Lower lobe of right lung (tissue), 2 donors: ENCODE results near the gene RBM33. TPM values are rescaled to one million over a fixed set of nuclear protein-coding genes. Genes with fewer than 3 reads are reported as not detected.

Experiments
- ATAC-seq, 2 donors: fragments of 200-7000 bp; cut with Tn5 transposase; one replicate each; pipeline ENCODE4 v1.9.1; 2020 to 2022; ENCODE audit warnings: mild to moderate bottlenecking in 2 of 2, moderate library complexity in 2 of 2
- DNase-seq: peaks from one replicate; pipeline ENCODE4 v3.0.0-alpha.2; 2020
- H3K27ac ChIP-seq: fragments of 200-600 bp; one replicate; pipeline ENCODE4 v1.8.0; 2022
- H3K27me3 ChIP-seq: fragments of 200-600 bp; one replicate; pipeline ENCODE4 v1.8.0; 2022; ENCODE audit warnings: low read depth
- H3K36me3 ChIP-seq: fragments of 200-600 bp; one replicate; pipeline ENCODE4 v1.8.0; 2022; ENCODE audit warnings: mild to moderate bottlenecking
- H3K4me1 ChIP-seq: fragments of 200-600 bp; one replicate; pipeline ENCODE4 v1.8.0; 2022
- H3K4me3 ChIP-seq: fragments of 200-600 bp; one replicate; pipeline ENCODE4 v1.8.0; 2022; ENCODE audit warnings: mild to moderate bottlenecking
- H3K9me3 ChIP-seq: fragments of 200-600 bp; one replicate; pipeline ENCODE4 v1.8.0; 2022
- CTCF ChIP-seq: fragments of 200-600 bp; IDR thresholded peaks from one replicate; pipeline ENCODE4 v1.8.0; 2022; ENCODE audit warnings: antibody characterized with exemption, mild to moderate bottlenecking
- intact Hi-C: fragments of 100-400 bp; cut with DNase I; formaldehyde crosslinking; loops from one replicate; pipeline ENCODE4 v1.11.0; 2022
- total RNA-seq: library from RNA; stranded (reverse); fragmentation: NEBNext Ultra II Directional; extraction: Animal tissue kit (Norgen Biotek cat#: 25700); gene quantifications from one replicate; pipeline ENCODE4 v1.2.1, GENCODE V29; 2021
- donor health status: DM: no; HTN: yes; CAD: no; lungs with severe emphysema.

Gene RBM33
- total RNA-seq, 1 donor from 2014 or later, result 67.2 TPM

DNA sequence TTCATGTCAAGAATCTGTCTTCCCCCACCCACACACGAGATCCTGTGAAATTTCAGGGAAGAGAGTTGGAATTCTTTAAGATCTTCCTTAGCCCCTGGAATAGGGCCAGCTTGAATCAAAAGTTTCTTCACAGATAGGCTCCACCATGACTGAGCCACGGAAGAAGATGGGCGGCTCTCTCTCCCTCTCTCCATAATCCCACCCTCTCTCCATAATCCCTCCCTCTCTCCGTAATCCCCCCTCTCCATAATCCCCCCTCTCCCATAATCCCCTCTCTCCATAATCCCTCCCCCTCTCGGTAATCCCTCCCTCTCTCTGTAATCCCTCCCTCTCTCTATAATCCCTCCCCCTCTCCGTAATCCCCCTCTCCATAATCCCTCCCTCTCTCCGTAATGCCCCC is 147.4 kb downstream of the RBM33 start:
- DNase-seq, result no peak
- no peak for ATAC-seq
- H3K36me3 ChIP-seq, result no peaks in the 10 kb centered on the region
- H3K27me3 ChIP-seq, result peaks cover 23% of the 10 kb centered on the region
- intact Hi-C loops, result no loop called here
- no peak for TF ChIP-seq CTCF
- no peak overlapping the region for H3K4me3 ChIP-seq
- peaks cover 9% of the 10 kb centered on the region for H3K4me1 ChIP-seq
- H3K27ac ChIP-seq, result no peak overlapping the region
- H3K9me3 ChIP-seq, result no peaks in the 10 kb centered on the region

- H3K4me1 ChIP-seq, result peaks cover 9% of the 10 kb centered on the region
- ATAC-seq, result no peak
- peaks cover 23% of the 10 kb centered on the region for H3K27me3 ChIP-seq
- no peaks in the 10 kb centered on the region for H3K36me3 ChIP-seq
- no peak for TF ChIP-seq CTCF
- no peak overlapping the region for H3K4me3 ChIP-seq
- intact Hi-C loops, result no loop called here
- no peak overlapping the region for H3K27ac ChIP-seq
- no peak for DNase-seq
- no peaks in the 10 kb centered on the region for H3K9me3 ChIP-seq
Measured at GRCh38 chr7:155792315-155792960, 148.0 kb downstream of the RBM33 start.

DNA sequence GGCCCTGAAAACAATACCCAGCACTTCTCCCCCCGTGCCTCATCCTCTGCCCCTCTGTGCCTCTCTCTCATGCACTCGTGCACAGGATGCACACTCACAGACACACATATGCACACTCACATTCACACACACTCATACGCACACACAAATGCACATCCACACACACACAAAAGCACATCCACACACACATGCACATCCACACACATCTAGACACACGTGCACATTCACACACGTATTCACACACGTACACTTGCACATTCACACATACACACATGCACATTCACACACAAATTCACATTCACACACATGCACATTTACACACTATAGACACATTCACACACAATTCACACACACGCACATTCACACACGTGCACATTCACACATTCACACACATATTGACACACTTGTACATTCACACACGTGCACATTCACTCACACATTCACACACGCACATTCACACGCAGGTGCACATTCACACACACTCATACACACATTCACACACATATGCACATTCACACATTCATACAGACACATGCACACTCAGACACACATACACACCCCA is 148.6 kb downstream of the RBM33 start:
- intact Hi-C loops, result no loop called here
- no peaks in the 10 kb centered on the region for H3K36me3 ChIP-seq
- H3K4me1 ChIP-seq, result peaks cover 4% of the 10 kb centered on the region
- no peak overlapping the region for H3K4me3 ChIP-seq
- no peaks in the 10 kb centered on the region for H3K9me3 ChIP-seq
- no peak overlapping the region for H3K27ac ChIP-seq
- no peak for TF ChIP-seq CTCF
- peaks cover 22% of the 10 kb centered on the region for H3K27me3 ChIP-seq
- ATAC-seq (no peak), DNase-seq (no peak)

GRCh38 chr7:155793720-155794119 is 149.3 kb downstream of the RBM33 start:
- ATAC-seq (no peak), DNase-seq (no peak)
- Histone ChIP-seq H3K4me1 (peaks cover 4% of the 10 kb centered on the region), H3K36me3 (no peaks in the 10 kb centered on the region), H3K27me3 (peaks cover 23% of the 10 kb centered on the region), H3K27ac (no peak overlapping the region), H3K4me3 (no peak overlapping the region), H3K9me3 (no peaks in the 10 kb centered on the region)
- TF ChIP-seq CTCF, result no peak
- intact Hi-C loops, result no loop called here

DNA sequence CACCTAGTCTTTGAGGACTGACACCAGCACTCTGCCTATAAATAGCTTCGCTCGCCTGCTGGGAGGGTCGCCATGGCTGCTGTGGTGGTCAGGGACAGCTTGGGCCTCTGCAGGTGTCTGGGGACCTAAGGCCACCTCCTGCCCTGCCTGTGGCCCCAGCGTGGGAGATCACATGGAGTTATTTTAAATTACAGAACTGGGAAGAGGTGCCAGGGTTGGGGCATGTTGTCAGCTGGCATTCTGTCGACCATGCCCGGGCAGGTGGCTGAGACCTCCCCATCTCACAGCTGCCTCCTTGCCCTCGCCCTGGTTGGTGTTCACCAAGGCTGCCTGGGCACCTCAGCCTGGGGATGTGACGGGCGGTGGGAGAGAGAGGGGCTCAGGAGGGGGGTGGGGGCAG is 149.7 kb downstream of the RBM33 start:
- Histone ChIP-seq H3K36me3 (no peaks in the 10 kb centered on the region), H3K27ac (no peak overlapping the region), H3K27me3 (peaks cover 28% of the 10 kb centered on the region), H3K9me3 (no peaks in the 10 kb centered on the region), H3K4me3 (no peak overlapping the region), H3K4me1 (peaks cover 4% of the 10 kb centered on the region)
- no peak for DNase-seq
- intact Hi-C loops, result no loop called here
- no peak for ATAC-seq
- no peak for TF ChIP-seq CTCF
